ENCODE measurements around the gene FRMD8.

The FRMD8 gene

DNA sequence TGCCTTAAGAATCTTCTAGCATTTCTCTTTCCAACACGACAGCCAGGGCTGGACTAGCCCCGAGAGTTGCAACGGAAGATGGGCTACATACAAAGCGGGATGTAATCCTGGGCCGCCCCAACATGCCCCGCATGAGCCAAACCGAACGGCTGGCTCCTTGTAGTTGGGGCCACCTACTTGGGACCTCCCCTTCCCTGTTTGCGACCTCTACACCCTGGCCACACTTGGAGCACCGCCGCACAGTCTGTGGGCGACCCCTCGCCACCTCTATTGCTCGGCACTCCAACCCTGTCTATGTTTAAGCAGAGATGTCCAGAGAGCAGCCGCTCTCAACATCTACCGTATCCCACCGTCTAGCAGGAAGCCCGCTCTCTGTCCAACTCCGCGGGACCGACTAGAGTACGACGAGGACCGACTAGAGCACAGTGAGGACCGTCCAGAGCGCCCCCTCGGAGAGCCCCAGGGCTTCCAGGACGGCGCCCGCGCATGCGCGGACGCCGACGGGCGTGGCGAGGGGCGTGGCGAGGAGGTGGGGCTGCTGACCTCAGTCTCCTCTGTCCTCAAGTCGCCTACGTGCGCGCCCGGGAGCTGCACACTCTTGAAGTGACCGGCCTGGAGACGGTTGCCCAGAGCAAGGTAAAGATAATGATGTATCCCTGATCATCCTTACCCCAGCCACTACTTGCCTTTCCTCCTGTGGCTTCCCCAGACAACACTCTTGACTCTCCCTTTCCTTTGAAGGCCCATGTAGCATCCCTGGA is 68.4 kb downstream of the FRMD8 start:
- peak; percentile 64 for DNase-seq (ENCODE audit: low read depth)

- DNase-seq (ENCODE audit: low read depth): no peak
Observed at GRCh38 chr11:65456418-65456817, 70.0 kb downstream of the FRMD8 start.

DNA sequence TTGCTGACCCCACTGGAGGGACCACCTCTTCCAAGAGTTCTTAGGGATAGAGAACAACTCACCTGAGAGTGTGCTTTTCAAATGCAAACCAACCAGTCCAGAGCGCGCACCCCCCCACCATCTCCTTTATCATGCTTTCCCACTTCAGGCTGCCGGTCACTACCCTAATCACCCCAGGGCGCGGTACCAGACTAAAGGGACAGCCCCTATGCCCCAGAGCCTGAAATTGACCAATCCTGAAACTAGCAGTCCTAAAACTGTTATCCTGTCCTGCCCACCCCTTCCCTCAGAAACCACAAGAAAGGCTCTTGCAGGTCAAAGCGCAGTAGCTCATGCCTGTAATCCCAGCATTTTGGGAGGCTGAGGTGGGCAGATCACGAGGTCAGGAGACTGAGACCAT is 73.1 kb downstream of the FRMD8 start:
- DNase-seq (ENCODE audit: low read depth): no peak
